A673 (cell line): Measurements from ENCODE around the gene SPP1.

Source experiments
- CTCF ChIP-seq: fragments of 300-800, 200-600 bp; sonication (generic); conservative IDR thresholded peaks from 2 replicates; pipeline ENCODE4 v1.5.1; 2017; ENCODE audit warnings: low read depth, mild to moderate bottlenecking, antibody characterized with exemption, low read length, moderate library complexity, mixed read lengths
- EZH2 ChIP-seq: fragments of 200-600 bp; sonication (generic); IDR thresholded peaks from 2 replicates; pipeline ENCODE4 v1.6.1; 2017; ENCODE audit warnings: borderline replicate concordance, low read depth, mild to moderate bottlenecking, mixed read lengths, antibody characterized with exemption, low read length; ENCODE audit not compliant: poor library complexity, severe bottlenecking

- TF ChIP-seq CTCF (no peak), EZH2 (no peak)
Observed at GRCh38 chr4:87971866-87972265, 3.6 kb upstream of the SPP1 start.
